ENCODE data around the gene EFCAB6. TPM values are rescaled to one million over a fixed set of nuclear protein-coding genes. Genes with fewer than 3 reads are reported as not detected.

EFCAB6 gene
- total and polyA plus RNA-seq, 2 of the 4 experiments (the other 2 are of a cell fraction), result 0.44 to 1.1 TPM

- peaks cover 1% of the 10 kb centered on the region; the same call in 1 of the 2 replicates for H3K27me3 ChIP-seq (ENCODE audit: control insufficient read depth, insufficient read depth, low read length)
- H3K18ac ChIP-seq (ENCODE audit: low read depth, low read length), result no peak overlapping the region
- no peak overlapping the region for H3K23ac ChIP-seq (ENCODE audit: low read depth, low read length)
- H2AK9ac ChIP-seq (replicated peaks; ENCODE audit: low read depth, low read length, poor library complexity), result no peak overlapping the region
- no peak overlapping the region for H4K5ac ChIP-seq (ENCODE audit: low read depth, low read length)
- ChIA-PET POLR2A (ENCODE audit: unreplicated experiment) (no interaction called here), CTCF (no interaction called here)
- H3K56ac ChIP-seq (ENCODE audit: extremely low read depth, insufficient read depth, low read length), result no peak overlapping the region
- H2BK15ac ChIP-seq (ENCODE audit: low read depth, low read length), result no peak overlapping the region
- H3K36me3 ChIP-seq (ENCODE audit: control insufficient read depth, insufficient read depth, low read length), result no peaks in the 10 kb centered on the region
- no peak overlapping the region for H2AFZ ChIP-seq (replicated peaks; ENCODE audit: low read length, poor library complexity)
- no peak overlapping the region for H2BK20ac ChIP-seq (ENCODE audit: low read depth, low read length)
- no peak overlapping the region for H3K14ac ChIP-seq (replicated peaks; ENCODE audit: low read depth, low read length)
- no peaks in the 10 kb centered on the region for H3K9me1 ChIP-seq (ENCODE audit: insufficient read depth, low read length)
- H4K91ac ChIP-seq (ENCODE audit: insufficient read depth, low read depth, low read length), result no peak overlapping the region
- H2AK5ac ChIP-seq (ENCODE audit: low read depth, low read length), result no peak overlapping the region
- in situ Hi-C loops (cut with MboI; ENCODE audit: low sequenced_read_pairs), result no loop called here
- intact Hi-C loops (cut with micrococcal nuclease), result no loop called here
- no peaks in the 10 kb centered on the region for H3K4me1 ChIP-seq (ENCODE audit: control insufficient read depth, insufficient read depth, low read length)
- no TSS peak for BruUV-seq (replicated peaks)
- no peak overlapping the region for H2BK5ac ChIP-seq (ENCODE audit: low read depth, low read length, poor library complexity, severe bottlenecking)
- WGBS, 2 experiments (ENCODE audit: extremely low coverage in 2 of 2, insufficient read length in 1 of 2), result no CpG with 5 or more reads among the region's 4 CpGs
- no peak overlapping the region for H3K4me2 ChIP-seq (ENCODE audit: low read depth, low read length)
- H2BK120ac ChIP-seq (ENCODE audit: low read depth, low read length), result no peak overlapping the region
- H3K79me1 ChIP-seq (ENCODE audit: low read depth in 1 of 2, low read length in 2 of 2), result no peaks in the 10 kb centered on the region
- no peaks in the 10 kb centered on the region for H4K20me1 ChIP-seq (ENCODE audit: insufficient read depth, low read length)
- H3K4me3 ChIP-seq (ENCODE audit: insufficient read depth, low read depth, low read length), result no peak overlapping the region
- ATAC-seq (ENCODE audit: low read depth), result no peak
- H3K9ac ChIP-seq (ENCODE audit: low read depth, low read length), result no peak overlapping the region
- DNase-seq, result no peak
- H3K9me3 ChIP-seq (ENCODE audit: control insufficient read depth, insufficient read depth, low read length), result no peaks in the 10 kb centered on the region
- no peak overlapping the region for H4K8ac ChIP-seq (ENCODE audit: low read depth in 2 of 2, low read length in 2 of 2)
- H3K4ac ChIP-seq (ENCODE audit: low read depth, low read length), result no peak overlapping the region
- dilution Hi-C loops (cut with HindIII; ENCODE audit: low sequenced_read_pairs, unreplicated experiment), result no loop called here
- no peak for TF ChIP-seq FOS (IDR thresholded peaks at IDR 0.05; ENCODE audit: low read depth, low read length)
- no peak for TF ChIP-seq BHLHE40 (IDR thresholded peaks at IDR 0.05; ENCODE audit: low read depth, low read length)
- TF ChIP-seq RCOR1 (IDR thresholded peaks at IDR 0.05; ENCODE audit: insufficient replicate concordance, low read length), result no peak
- no peak for TF ChIP-seq MAZ (IDR thresholded peaks at IDR 0.05; ENCODE audit: borderline replicate concordance, low read depth, low read length)
- TF ChIP-seq SMC3 (IDR thresholded peaks at IDR 0.05; ENCODE audit: low read depth, low read length), result no peak
- TF ChIP-seq NFE2L2 (IDR thresholded peaks at IDR 0.05; ENCODE audit: low read depth, low read length), result no peak
- no peak for TF ChIP-seq CEBPB (IDR thresholded peaks at IDR 0.05; ENCODE audit: low read depth, low read length)
- TF ChIP-seq RAD21 (IDR thresholded peaks at IDR 0.05; ENCODE audit: low read length), result no peak
- no peak for TF ChIP-seq MXI1 (IDR thresholded peaks at IDR 0.05; ENCODE audit: borderline replicate concordance, low read depth, low read length)
- TF ChIP-seq CHD1 (IDR thresholded peaks at IDR 0.05; ENCODE audit: low read depth, low read length), result no peak
- no peak overlapping the region for H3K27ac ChIP-seq (ENCODE audit: insufficient read depth, low read length)
Observed at GRCh38 chr22:43654271-43654670, 157.8 kb downstream of the EFCAB6 start.
